PC-9 (cell line): ENCODE data around the gene H19. TPM values are rescaled to one million over a fixed set of nuclear protein-coding genes. Genes with fewer than 3 reads are reported as not detected.

Source experiments
- BruUV-seq: library from RNA; stranded (reverse); fragments of 400-500 nt; replicated peaks from 2 replicates; lab custom pipeline; 2021; lab: Mats Ljungman, UMichigan
- CTCF ChIA-PET: fragments of 300-600 bp; sonication (Branson Sonifier 250); formaldehyde crosslinking; loops from one replicate; lab custom pipeline; 2022; ENCODE audit warnings: antibody characterized with exemption; lab: Charles Lee
- POLR2A ChIA-PET: fragments of 300-600 bp; sonication (Branson Sonifier 250); formaldehyde crosslinking; loops from one replicate; lab custom pipeline; 2022; ENCODE audit warnings: antibody characterized with exemption; ENCODE audit not compliant: unreplicated experiment; lab: Charles Lee
- DNase-seq, 2 experiments: peaks; one replicate each; pipeline versions ENCODE4 v3.0.0 to v3.0.0-alpha.2; 2015 to 2022; ENCODE audit warnings: mixed read lengths in 1 of 2
- H2AFZ ChIP-seq: fragments of 200-600 bp; sonication (generic); 2 replicates; pipeline ENCODE4 v1.8.1; 2017; ENCODE audit warnings: antibody characterized with exemption
- H3F3A ChIP-seq: fragments of 200-600 bp; sonication (generic); 2 replicates; pipeline ENCODE4 v1.8.1; 2017; ENCODE audit warnings: antibody characterized with exemption, mild to moderate bottlenecking, low read depth; ENCODE audit not compliant: insufficient read depth
- H3K27ac ChIP-seq: fragments of 200-600 bp; sonication (generic); 2 replicates; pipeline ENCODE4 v1.6.1; 2016; ENCODE audit warnings: mixed run types
- H3K27me3 ChIP-seq: fragments of 200-600 bp; sonication (generic); 2 replicates; pipeline ENCODE4 v1.6.1; 2016; ENCODE audit warnings: low read depth, mixed run types; ENCODE audit not compliant: insufficient read depth
- H3K36me3 ChIP-seq: fragments of 200-600 bp; sonication (generic); 2 replicates; pipeline ENCODE4 v1.6.1; 2016; ENCODE audit warnings: low read depth, mixed run types
- H3K4me1 ChIP-seq: fragments of 200-600 bp; sonication (generic); replicated peaks from 2 replicates; pipeline ENCODE4 v1.6.1; 2016; ENCODE audit warnings: mixed run types; ENCODE audit not compliant: insufficient read depth
- H3K4me2 ChIP-seq: fragments of 200-600 bp; sonication (generic); 2 replicates; pipeline ENCODE4 v1.6.1; 2017; ENCODE audit warnings: mixed run types
- H3K4me3 ChIP-seq: fragments of 200-600 bp; sonication (generic); 2 replicates; pipeline ENCODE4 v1.6.1; 2016; ENCODE audit warnings: mixed run types
- H3K79me2 ChIP-seq: fragments of 200-600 bp; sonication (generic); 2 replicates; pipeline ENCODE4 v1.6.1; 2017; ENCODE audit warnings: low read depth, mixed run types
- H3K9me2 ChIP-seq: fragments of 200-600 bp; sonication (generic); 2 replicates; pipeline ENCODE4 v1.8.1; 2017; ENCODE audit warnings: mild to moderate bottlenecking; ENCODE audit not compliant: insufficient read depth
- H3K9me3 ChIP-seq: fragments of 200-600 bp; sonication (generic); 2 replicates; pipeline ENCODE4 v1.8.1; 2016; ENCODE audit warnings: low read depth; ENCODE audit not compliant: insufficient read depth
- H4K20me1 ChIP-seq: fragments of 200-600 bp; sonication (generic); 2 replicates; pipeline ENCODE4 v1.8.1; 2017; ENCODE audit not compliant: insufficient read depth
- EZH2 ChIP-seq: fragments of 200-600 bp; sonication (generic); IDR thresholded peaks from 2 replicates; pipeline ENCODE4 v1.8.0; 2017; ENCODE audit warnings: antibody characterized with exemption, low read depth
- intact Hi-C: fragments of 100-400 bp; cut with micrococcal nuclease; formaldehyde crosslinking; loops from one replicate; pipeline ENCODE4 v1.10.0; 2022; ENCODE audit not compliant: unreplicated experiment
- total RNA-seq: library from RNA; stranded (reverse); gene quantifications from 2 replicates; pipeline ENCODE4 v1.2.3, GENCODE V29; 2021
- TF ChIP-seq, protein P1 (sequence below): fragments of 200-600 bp; sonication (generic); conservative IDR thresholded peaks from 2 replicates; pipeline ENCODE4 v1.6.1; 2017; ENCODE audit warnings: mixed run types, antibody characterized with exemption, mild to moderate bottlenecking, moderate library complexity

The H19 gene
- total RNA-seq, 1 experiment from 2014 or later = 0.26 TPM

DNA sequence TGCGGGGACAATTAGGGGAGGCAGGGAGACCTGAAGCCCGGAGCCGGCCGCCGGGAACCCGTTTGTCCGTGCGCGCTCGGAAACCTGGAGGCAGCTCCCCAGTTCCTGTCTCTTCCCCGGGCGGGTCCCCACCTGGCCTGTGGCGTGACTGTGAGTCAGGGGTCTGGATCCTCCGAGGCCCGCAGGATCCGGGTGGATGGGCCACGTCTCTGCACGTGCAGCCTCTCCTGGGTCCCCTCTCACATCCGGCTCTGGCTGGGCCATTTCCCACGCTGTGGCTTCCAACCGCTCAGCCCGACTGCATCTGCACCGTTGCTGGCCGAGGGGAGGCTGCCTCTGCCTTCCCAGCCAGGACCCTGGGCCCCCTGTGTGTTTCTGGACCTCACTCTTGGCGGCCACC lies 14.8 kb upstream of the H19 start:
- Histone ChIP-seq H3K4me3 (no peak overlapping the region), H3K9me2 (no peaks in the 10 kb centered on the region), H3K27me3 (no peaks in the 10 kb centered on the region), H3K4me1 (no peaks in the 10 kb centered on the region), H3K36me3 (no peaks in the 10 kb centered on the region), H3K9me3 (no peaks in the 10 kb centered on the region), H3F3A (no peaks in the 10 kb centered on the region), H3K4me2 (no peak overlapping the region), H2AFZ (no peak overlapping the region), H4K20me1 (no peaks in the 10 kb centered on the region), H3K79me2 (no peaks in the 10 kb centered on the region), H3K27ac (no peak overlapping the region)
- BruUV-seq = no TSS peak
- TF ChIP-seq EZH2 = no peak
- TF ChIP-seq, protein P1, sequence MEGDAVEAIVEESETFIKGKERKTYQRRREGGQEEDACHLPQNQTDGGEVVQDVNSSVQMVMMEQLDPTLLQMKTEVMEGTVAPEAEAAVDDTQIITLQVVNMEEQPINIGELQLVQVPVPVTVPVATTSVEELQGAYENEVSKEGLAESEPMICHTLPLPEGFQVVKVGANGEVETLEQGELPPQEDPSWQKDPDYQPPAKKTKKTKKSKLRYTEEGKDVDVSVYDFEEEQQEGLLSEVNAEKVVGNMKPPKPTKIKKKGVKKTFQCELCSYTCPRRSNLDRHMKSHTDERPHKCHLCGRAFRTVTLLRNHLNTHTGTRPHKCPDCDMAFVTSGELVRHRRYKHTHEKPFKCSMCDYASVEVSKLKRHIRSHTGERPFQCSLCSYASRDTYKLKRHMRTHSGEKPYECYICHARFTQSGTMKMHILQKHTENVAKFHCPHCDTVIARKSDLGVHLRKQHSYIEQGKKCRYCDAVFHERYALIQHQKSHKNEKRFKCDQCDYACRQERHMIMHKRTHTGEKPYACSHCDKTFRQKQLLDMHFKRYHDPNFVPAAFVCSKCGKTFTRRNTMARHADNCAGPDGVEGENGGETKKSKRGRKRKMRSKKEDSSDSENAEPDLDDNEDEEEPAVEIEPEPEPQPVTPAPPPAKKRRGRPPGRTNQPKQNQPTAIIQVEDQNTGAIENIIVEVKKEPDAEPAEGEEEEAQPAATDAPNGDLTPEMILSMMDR = no peak
- no peak for DNase-seq
- intact Hi-C loops = no loop called here
- ChIA-PET POLR2A (no interaction called here), CTCF (no interaction called here)

DNA sequence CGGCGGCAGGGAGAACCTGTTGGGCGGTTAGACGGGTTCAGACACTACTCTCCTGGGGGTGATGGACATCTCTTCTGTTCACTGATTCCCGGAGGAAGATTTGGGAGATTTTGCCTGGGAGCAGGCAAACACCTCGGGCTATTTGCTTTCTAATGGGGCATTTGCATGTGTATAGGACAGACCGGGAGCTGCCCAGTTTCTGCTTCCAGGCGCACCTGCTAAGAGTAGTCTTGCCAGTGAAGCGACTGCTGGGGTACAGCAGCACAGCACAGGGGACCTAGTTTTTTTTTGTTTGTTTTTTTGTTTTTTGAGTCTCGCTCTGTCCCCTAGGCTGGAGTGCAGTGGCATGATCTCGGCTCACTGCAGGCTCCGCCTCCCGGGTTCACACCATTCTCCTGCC lies 6.8 kb upstream of the H19 start:
- H3K27ac ChIP-seq = no peak overlapping the region
- no peak overlapping the region for H3K4me2 ChIP-seq
- H3K9me2 ChIP-seq = no peaks in the 10 kb centered on the region
- ChIA-PET CTCF (interaction anchor here (0.6 to 1.2 kb wide), 2 partner anchors 148 to 1523 kb away, joined by 3 to 11 read pairs; no protein-coding TSS in a partner anchor), POLR2A (no interaction called here)
- DNase-seq = no peak
- H3K79me2 ChIP-seq = no peaks in the 10 kb centered on the region
- H3K4me3 ChIP-seq = no peak overlapping the region
- H3K4me1 ChIP-seq = no peaks in the 10 kb centered on the region
- no TSS peak for BruUV-seq
- no peak overlapping the region for H2AFZ ChIP-seq
- H3F3A ChIP-seq = no peaks in the 10 kb centered on the region
- no peaks in the 10 kb centered on the region for H3K27me3 ChIP-seq
- H3K36me3 ChIP-seq = no peaks in the 10 kb centered on the region
- no peaks in the 10 kb centered on the region for H4K20me1 ChIP-seq
- no peak for TF ChIP-seq EZH2
- TF ChIP-seq, protein P1 = no peak
- H3K9me3 ChIP-seq = no peaks in the 10 kb centered on the region
- intact Hi-C loops = no loop called here

DNA sequence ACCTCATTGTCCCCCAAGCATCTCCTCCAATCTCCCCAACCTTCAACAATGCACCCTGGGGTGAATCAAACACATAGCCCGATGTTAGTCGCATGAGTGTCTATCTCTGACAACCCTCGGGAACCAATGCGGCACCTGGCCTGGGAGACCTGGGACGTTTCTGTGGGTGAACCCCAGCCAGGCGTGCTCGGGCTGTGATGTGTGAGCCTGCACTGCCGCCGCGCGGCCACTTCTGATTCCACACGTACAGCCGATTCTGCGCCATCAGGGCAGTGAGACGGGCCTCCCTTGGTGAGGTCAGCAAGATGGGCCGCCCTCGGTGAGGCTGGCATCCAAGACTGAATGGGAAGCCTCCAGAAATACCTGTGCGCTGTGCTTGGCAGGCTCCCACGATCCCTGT lies 5.2 kb upstream of the H19 start:
- Histone ChIP-seq H3K9me3 (no peaks in the 10 kb centered on the region), H3K4me2 (no peak overlapping the region), H3K36me3 (no peaks in the 10 kb centered on the region), H3F3A (no peaks in the 10 kb centered on the region), H4K20me1 (no peaks in the 10 kb centered on the region), H3K27me3 (no peaks in the 10 kb centered on the region), H2AFZ (no peak overlapping the region), H3K9me2 (no peaks in the 10 kb centered on the region), H3K79me2 (no peaks in the 10 kb centered on the region), H3K4me1 (no peaks in the 10 kb centered on the region), H3K27ac (no peak overlapping the region), H3K4me3 (no peak overlapping the region)
- intact Hi-C loops = no loop called here
- no TSS peak for BruUV-seq
- ChIA-PET CTCF (no interaction called here), POLR2A (no interaction called here)
- no peak for DNase-seq
- no peak for TF ChIP-seq EZH2
- TF ChIP-seq, protein P1 = no peak
